ENCODE measurements around the gene ANKRD22. TPM values are rescaled to one million over a fixed set of nuclear protein-coding genes. Genes with fewer than 3 reads are reported as not detected.

Gene ANKRD22
- not detected in 2 replicates for total RNA-seq (2014; rRNA removed; shearing (Covaris generic); ENCODE audit: low replicate concordance)

GRCh38 chr10:88851706-88852105, at the start of gene ANKRD22:
ANKRD22 (minus strand) TSS chr10:88851844; CDS start chr10:88851607, 237 bp downstream.
- no peaks in the 10 kb centered on the region for H3K9me3 ChIP-seq (ENCODE audit: low read length)
- no peak within 1 kb of the TSS for H2AFZ ChIP-seq (ENCODE audit: low read length)
- no peak within 1 kb of the TSS for H3K4me2 ChIP-seq (ENCODE audit: low read depth, low read length, poor library complexity, severe bottlenecking)
- H3K9ac ChIP-seq (ENCODE audit: low read length): no peak within 1 kb of the TSS
- no peaks in the 10 kb centered on the region for H3K4me1 ChIP-seq (ENCODE audit: low read length)
- no peaks in the 10 kb centered on the region for H3K79me2 ChIP-seq (ENCODE audit: low read length)
- H4K20me1 ChIP-seq (ENCODE audit: insufficient read depth, low read depth, low read length): no peaks in the 10 kb centered on the region
- H3K27ac ChIP-seq (ENCODE audit: low read length): no peak within 1 kb of the TSS
- no peak within 1 kb of the TSS for H3K4me3 ChIP-seq (ENCODE audit: low read length)
- H3K36me3 ChIP-seq (ENCODE audit: insufficient read depth, low read length): no peaks in the 10 kb centered on the region
- H3K27me3 ChIP-seq (ENCODE audit: low read length): no peaks in the 10 kb centered on the region
- DNase-seq: no peak
- no peaks in the 10 kb centered on the region for H3K9me2 ChIP-seq (replicated peaks; ENCODE audit: insufficient read depth, low read length)

- Histone ChIP-seq H3K4me3 (ENCODE audit: low read length) (no peak overlapping the region), H3K27ac (ENCODE audit: low read length) (no peak overlapping the region), H2AFZ (ENCODE audit: low read length) (no peak overlapping the region), H4K20me1 (ENCODE audit: insufficient read depth, low read depth, low read length) (no peaks in the 10 kb centered on the region), H3K4me2 (ENCODE audit: low read depth, low read length, poor library complexity, severe bottlenecking) (peak overlapping the region; percentile 7), H3K9me2 (replicated peaks; ENCODE audit: insufficient read depth, low read length) (no peaks in the 10 kb centered on the region), H3K79me2 (ENCODE audit: low read length) (peaks cover 59% of the 10 kb centered on the region), H3K9ac (ENCODE audit: low read length) (no peak overlapping the region), H3K4me1 (ENCODE audit: low read length) (peaks cover 57% of the 10 kb centered on the region), H3K27me3 (ENCODE audit: low read length) (no peaks in the 10 kb centered on the region), H3K36me3 (ENCODE audit: insufficient read depth, low read length) (peaks cover 9% of the 10 kb centered on the region; the same call in 1 of the 2 replicates), H3K9me3 (ENCODE audit: low read length) (no peaks in the 10 kb centered on the region)
- no peak for DNase-seq
Observed at GRCh38 chr10:88899886-88900285, 48.2 kb upstream of the ANKRD22 start.

- peaks cover 62% of the 10 kb centered on the region for H3K4me1 ChIP-seq (ENCODE audit: low read length)
Observed at GRCh38 chr10:88898727-88899126, 47.1 kb upstream of the ANKRD22 start.

GRCh38 chr10:88896994-88897853, 45.6 kb upstream of the ANKRD22 start:
- Histone ChIP-seq H3K36me3 (ENCODE audit: insufficient read depth, low read length) (no peaks in the 10 kb centered on the region; the same call in 1 of the 2 replicates), H2AFZ (ENCODE audit: low read length) (no peak overlapping the region), H3K27me3 (ENCODE audit: low read length) (no peaks in the 10 kb centered on the region), H4K20me1 (ENCODE audit: insufficient read depth, low read depth, low read length) (no peaks in the 10 kb centered on the region), H3K4me3 (ENCODE audit: low read length) (no peak overlapping the region), H3K27ac (ENCODE audit: low read length) (0 out of 2 replicates have a peak overlapping the region, but pooled peaks have one; percentile 37), H3K4me1 (ENCODE audit: low read length) (peaks cover 70% of the 10 kb centered on the region), H3K9me2 (replicated peaks; ENCODE audit: insufficient read depth, low read length) (no peaks in the 10 kb centered on the region), H3K9me3 (ENCODE audit: low read length) (no peaks in the 10 kb centered on the region), H3K4me2 (ENCODE audit: low read depth, low read length, poor library complexity, severe bottlenecking) (no peak overlapping the region), H3K9ac (ENCODE audit: low read length) (no peak overlapping the region), H3K79me2 (ENCODE audit: low read length) (peaks cover 83% of the 10 kb centered on the region)
- DNase-seq: no peak

More at GRCh38 chr10:88898727-88899126, 47.1 kb upstream of the ANKRD22 start:
- Histone ChIP-seq H4K20me1 (ENCODE audit: insufficient read depth, low read depth, low read length) (no peaks in the 10 kb centered on the region), H3K9me3 (ENCODE audit: low read length) (no peaks in the 10 kb centered on the region), H3K9me2 (replicated peaks; ENCODE audit: insufficient read depth, low read length) (no peaks in the 10 kb centered on the region), H3K4me3 (ENCODE audit: low read length) (no peak overlapping the region), H3K9ac (ENCODE audit: low read length) (no peak overlapping the region), H3K27ac (ENCODE audit: low read length) (peak overlapping the region; percentile 15; the same call in 1 of the 2 replicates), H3K27me3 (ENCODE audit: low read length) (no peaks in the 10 kb centered on the region), H2AFZ (ENCODE audit: low read length) (no peak overlapping the region), H3K36me3 (ENCODE audit: insufficient read depth, low read length) (peaks cover 4% of the 10 kb centered on the region; the same call in 1 of the 2 replicates), H3K4me2 (ENCODE audit: low read depth, low read length, poor library complexity, severe bottlenecking) (no peak overlapping the region), H3K79me2 (ENCODE audit: low read length) (peaks cover 69% of the 10 kb centered on the region)
- no peak for DNase-seq

GRCh38 chr10:88896372-88896993, 44.8 kb upstream of the ANKRD22 start:
- Histone ChIP-seq H2AFZ (ENCODE audit: low read length) (no peak overlapping the region), H3K9me2 (replicated peaks; ENCODE audit: insufficient read depth, low read length) (no peaks in the 10 kb centered on the region), H3K9ac (ENCODE audit: low read length) (no peak overlapping the region), H3K4me1 (ENCODE audit: low read length) (peaks cover 72% of the 10 kb centered on the region), H3K27me3 (ENCODE audit: low read length) (no peaks in the 10 kb centered on the region), H3K9me3 (ENCODE audit: low read length) (no peaks in the 10 kb centered on the region), H3K36me3 (ENCODE audit: insufficient read depth, low read length) (no peaks in the 10 kb centered on the region; the same call in 1 of the 2 replicates), H3K79me2 (ENCODE audit: low read length) (peaks cover 90% of the 10 kb centered on the region), H4K20me1 (ENCODE audit: insufficient read depth, low read depth, low read length) (no peaks in the 10 kb centered on the region), H3K27ac (ENCODE audit: low read length) (no peak overlapping the region), H3K4me3 (ENCODE audit: low read length) (no peak overlapping the region), H3K4me2 (ENCODE audit: low read depth, low read length, poor library complexity, severe bottlenecking) (no peak overlapping the region)
- no peak for DNase-seq

- Histone ChIP-seq H3K4me1 (ENCODE audit: low read length) (peaks cover 72% of the 10 kb centered on the region), H3K27ac (ENCODE audit: low read length) (no peak overlapping the region), H4K20me1 (ENCODE audit: insufficient read depth, low read depth, low read length) (no peaks in the 10 kb centered on the region), H3K79me2 (ENCODE audit: low read length) (peaks cover 92% of the 10 kb centered on the region), H2AFZ (ENCODE audit: low read length) (no peak overlapping the region), H3K9me3 (ENCODE audit: low read length) (no peaks in the 10 kb centered on the region), H3K4me3 (ENCODE audit: low read length) (no peak overlapping the region), H3K9ac (ENCODE audit: low read length) (no peak overlapping the region), H3K4me2 (ENCODE audit: low read depth, low read length, poor library complexity, severe bottlenecking) (no peak overlapping the region), H3K36me3 (ENCODE audit: insufficient read depth, low read length) (no peaks in the 10 kb centered on the region; the same call in 1 of the 2 replicates), H3K9me2 (replicated peaks; ENCODE audit: insufficient read depth, low read length) (no peaks in the 10 kb centered on the region), H3K27me3 (ENCODE audit: low read length) (no peaks in the 10 kb centered on the region)
- DNase-seq: no peak
Observed at GRCh38 chr10:88895250-88895649, 43.6 kb upstream of the ANKRD22 start.

- no peak for DNase-seq
- peaks cover 96% of the 10 kb centered on the region for H3K79me2 ChIP-seq (ENCODE audit: low read length)
Observed at GRCh38 chr10:88893611-88894010, 42.0 kb upstream of the ANKRD22 start.

More at GRCh38 chr10:88893611-88894010, 42.0 kb upstream of the ANKRD22 start:
- Histone ChIP-seq H3K27me3 (ENCODE audit: low read length) (no peaks in the 10 kb centered on the region), H3K9me3 (ENCODE audit: low read length) (no peaks in the 10 kb centered on the region), H3K4me1 (ENCODE audit: low read length) (peaks cover 76% of the 10 kb centered on the region), H3K27ac (ENCODE audit: low read length) (no peak overlapping the region), H3K9ac (ENCODE audit: low read length) (no peak overlapping the region), H2AFZ (ENCODE audit: low read length) (no peak overlapping the region), H3K4me3 (ENCODE audit: low read length) (no peak overlapping the region), H3K4me2 (ENCODE audit: low read depth, low read length, poor library complexity, severe bottlenecking) (no peak overlapping the region), H4K20me1 (ENCODE audit: insufficient read depth, low read depth, low read length) (no peaks in the 10 kb centered on the region), H3K9me2 (replicated peaks; ENCODE audit: insufficient read depth, low read length) (no peaks in the 10 kb centered on the region), H3K36me3 (ENCODE audit: insufficient read depth, low read length) (no peaks in the 10 kb centered on the region; the same call in 1 of the 2 replicates)
